Loucy (cell line): ENCODE results near the gene CENPH.
"Not testable (repeated sequence)": the region's sequence is repeated elsewhere in the genome, so short reads cannot be mapped to it uniquely, and the experiment has no call there.

Experiments
- H2AFZ ChIP-seq: fragments of 200-600 bp; sonication (generic); 2 replicates; pipeline ENCODE4 v1.6.0; 2016; ENCODE audit warnings: antibody characterized with exemption, mild to moderate bottlenecking, low read length, moderate library complexity
- H3F3A ChIP-seq: fragments of 200-600 bp; 2 replicates; pipeline ENCODE4 v1.6.0; 2016; ENCODE audit warnings: antibody characterized with exemption, low read depth, mild to moderate bottlenecking
- H3K27me3 ChIP-seq: fragments of 200-600 bp; sonication (generic); 2 replicates; pipeline ENCODE4 v1.6.1; 2014; ENCODE audit warnings: low read length, mild to moderate bottlenecking; ENCODE audit not compliant: insufficient read depth, poor library complexity, severe bottlenecking
- H3K36me3 ChIP-seq: fragments of 200-600 bp; sonication (generic); 2 replicates; pipeline ENCODE4 v1.6.1; 2016; ENCODE audit warnings: low read length; ENCODE audit not compliant: insufficient read depth
- H3K4me1 ChIP-seq: fragments of 200-600 bp; sonication (generic); 2 replicates; pipeline ENCODE4 v1.5.1; 2014; ENCODE audit warnings: low read length, mild to moderate bottlenecking; ENCODE audit not compliant: insufficient read depth, poor library complexity, severe bottlenecking
- H3K4me2 ChIP-seq: fragments of 200-600 bp; sonication (generic); 2 replicates; pipeline ENCODE4 v1.6.0; 2014; ENCODE audit warnings: antibody characterized with exemption, low read length, low read depth, mild to moderate bottlenecking; ENCODE audit not compliant: poor library complexity, severe bottlenecking
- H3K4me3 ChIP-seq: fragments of 200-600 bp; sonication (generic); 2 replicates; pipeline ENCODE4 v1.5.1; 2014; ENCODE audit warnings: low read length, mild to moderate bottlenecking, mixed read lengths; ENCODE audit not compliant: poor library complexity, severe bottlenecking
- H3K79me2 ChIP-seq: fragments of 200-600 bp; sonication (generic); 2 replicates; pipeline ENCODE4 v1.6.1; 2014; ENCODE audit warnings: low read length; ENCODE audit not compliant: insufficient read depth
- H3K9ac ChIP-seq: fragments of 200-600 bp; sonication (generic); 2 replicates; pipeline ENCODE4 v1.6.0; 2014; ENCODE audit warnings: mild to moderate bottlenecking, low read depth, low read length, moderate library complexity; ENCODE audit not compliant: poor library complexity, severe bottlenecking
- H3K9me2 ChIP-seq: fragments of 200-600 bp; sonication (generic); replicated peaks from 2 replicates; pipeline ENCODE4 v1.6.1; 2016; ENCODE audit warnings: low read depth, low read length, mixed read lengths
- H3K9me3 ChIP-seq: fragments of 200-600 bp; sonication (generic); 2 replicates; pipeline ENCODE4 v1.6.1; 2014; ENCODE audit warnings: mild to moderate bottlenecking, antibody characterized with exemption, low read length, low read depth; ENCODE audit not compliant: insufficient read depth
- H4K20me1 ChIP-seq: fragments of 200-600 bp; sonication (generic); 2 replicates; pipeline ENCODE4 v1.6.0; 2014; ENCODE audit warnings: antibody characterized with exemption, low read length, mild to moderate bottlenecking; ENCODE audit not compliant: insufficient read depth, poor library complexity, severe bottlenecking
- EZH2phosphoT487 ChIP-seq: fragments of 200-600 bp; IDR thresholded peaks from 2 replicates; pipeline ENCODE4 v1.6.1; 2018; ENCODE audit warnings: antibody characterized with exemption, mild to moderate bottlenecking, moderate library complexity, borderline replicate concordance
- TF ChIP-seq, protein P1 (sequence below): fragments of 200-600 bp; sonication (generic); conservative IDR thresholded peaks from 2 replicates; pipeline ENCODE4 v1.5.1; 2014; ENCODE audit warnings: mild to moderate bottlenecking, antibody characterized with exemption, low read length

Gene CENPH

DNA sequence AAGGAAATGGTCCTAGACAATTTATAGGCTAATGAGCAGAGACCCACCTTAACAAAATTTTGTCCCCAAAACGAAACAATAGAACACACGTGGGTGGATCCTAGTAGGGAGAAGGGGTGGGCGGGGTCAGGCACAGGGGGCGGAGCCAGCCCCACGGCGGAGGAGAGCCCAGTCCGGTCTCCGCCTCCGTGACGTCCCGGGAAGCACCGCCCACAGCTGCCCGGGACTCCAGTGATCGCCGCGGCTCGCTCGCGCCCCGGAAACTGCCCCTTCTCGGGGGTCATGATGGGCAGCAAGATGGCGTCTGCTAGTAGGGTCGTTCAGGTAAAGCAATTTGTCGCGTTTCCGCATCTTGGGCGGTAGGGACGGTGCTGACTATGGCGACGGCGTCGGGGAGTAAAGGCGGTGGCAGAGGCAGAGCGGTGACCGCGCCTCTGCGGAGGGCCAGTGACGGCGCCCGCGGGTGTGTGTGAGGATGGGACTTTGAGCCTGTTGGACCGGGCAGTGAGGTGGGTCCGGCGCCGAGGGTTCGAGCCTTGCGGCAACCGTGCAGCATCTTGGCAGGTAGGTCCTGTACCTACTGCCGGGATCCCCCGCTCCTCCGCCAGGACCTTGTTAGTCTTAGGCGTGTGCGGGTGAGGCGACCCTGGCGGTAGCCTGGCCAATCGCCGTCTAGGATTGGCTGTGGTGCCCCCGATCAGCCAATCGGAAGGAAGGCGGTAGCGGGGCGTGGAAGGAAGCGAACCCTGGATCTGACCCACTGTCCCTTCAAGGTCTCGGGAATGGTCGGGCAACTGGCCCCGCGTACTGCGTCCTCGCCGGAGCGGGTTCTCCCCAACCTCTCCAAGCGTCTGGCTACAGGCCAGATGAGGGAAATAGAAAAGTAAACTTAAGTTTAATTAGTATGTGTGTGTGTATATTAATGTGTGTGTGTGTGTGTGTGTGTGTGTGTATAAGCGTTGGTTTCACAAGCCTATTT lies 28.5 kb downstream of the CENPH start:
- Histone ChIP-seq H3K9ac (peak overlapping the region; percentile 88), H3K4me3 (peak overlapping the region; percentile 97), H3K79me2 (peaks cover 23% of the 10 kb centered on the region), H4K20me1 (peaks cover 11% of the 10 kb centered on the region), H3K4me2 (peak overlapping the region; percentile 84), H3K9me3 (no peaks in the 10 kb centered on the region), H2AFZ (peak overlapping the region; percentile 100), H3K27me3 (no peaks in the 10 kb centered on the region), H3K4me1 (peaks cover 14% of the 10 kb centered on the region), H3K36me3 (no peaks in the 10 kb centered on the region), H3F3A (no peaks in the 10 kb centered on the region), H3K9me2 (no peaks in the 10 kb centered on the region)
- TF ChIP-seq EZH2phosphoT487 = no peak
- TF ChIP-seq, protein P1, sequence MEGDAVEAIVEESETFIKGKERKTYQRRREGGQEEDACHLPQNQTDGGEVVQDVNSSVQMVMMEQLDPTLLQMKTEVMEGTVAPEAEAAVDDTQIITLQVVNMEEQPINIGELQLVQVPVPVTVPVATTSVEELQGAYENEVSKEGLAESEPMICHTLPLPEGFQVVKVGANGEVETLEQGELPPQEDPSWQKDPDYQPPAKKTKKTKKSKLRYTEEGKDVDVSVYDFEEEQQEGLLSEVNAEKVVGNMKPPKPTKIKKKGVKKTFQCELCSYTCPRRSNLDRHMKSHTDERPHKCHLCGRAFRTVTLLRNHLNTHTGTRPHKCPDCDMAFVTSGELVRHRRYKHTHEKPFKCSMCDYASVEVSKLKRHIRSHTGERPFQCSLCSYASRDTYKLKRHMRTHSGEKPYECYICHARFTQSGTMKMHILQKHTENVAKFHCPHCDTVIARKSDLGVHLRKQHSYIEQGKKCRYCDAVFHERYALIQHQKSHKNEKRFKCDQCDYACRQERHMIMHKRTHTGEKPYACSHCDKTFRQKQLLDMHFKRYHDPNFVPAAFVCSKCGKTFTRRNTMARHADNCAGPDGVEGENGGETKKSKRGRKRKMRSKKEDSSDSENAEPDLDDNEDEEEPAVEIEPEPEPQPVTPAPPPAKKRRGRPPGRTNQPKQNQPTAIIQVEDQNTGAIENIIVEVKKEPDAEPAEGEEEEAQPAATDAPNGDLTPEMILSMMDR = no peak

GRCh38 chr5:69219939-69220338 lies 30.6 kb downstream of the CENPH start:
- no peak overlapping the region for H3K4me2 ChIP-seq
- no peaks in the 10 kb centered on the region for H3K9me2 ChIP-seq
- H3K9ac ChIP-seq = no peak overlapping the region
- no peaks in the 10 kb centered on the region for H3F3A ChIP-seq
- H3K79me2 ChIP-seq = peaks cover 23% of the 10 kb centered on the region
- H4K20me1 ChIP-seq = peaks cover 11% of the 10 kb centered on the region
- no peak overlapping the region for H3K4me3 ChIP-seq
- no peak for TF ChIP-seq EZH2phosphoT487
- TF ChIP-seq, protein P1 = no peak
- no peak overlapping the region for H2AFZ ChIP-seq
- H3K27me3 ChIP-seq = no peaks in the 10 kb centered on the region
- H3K36me3 ChIP-seq = no peaks in the 10 kb centered on the region
- H3K4me1 ChIP-seq = peaks cover 14% of the 10 kb centered on the region
- H3K9me3 ChIP-seq = no peaks in the 10 kb centered on the region

DNA sequence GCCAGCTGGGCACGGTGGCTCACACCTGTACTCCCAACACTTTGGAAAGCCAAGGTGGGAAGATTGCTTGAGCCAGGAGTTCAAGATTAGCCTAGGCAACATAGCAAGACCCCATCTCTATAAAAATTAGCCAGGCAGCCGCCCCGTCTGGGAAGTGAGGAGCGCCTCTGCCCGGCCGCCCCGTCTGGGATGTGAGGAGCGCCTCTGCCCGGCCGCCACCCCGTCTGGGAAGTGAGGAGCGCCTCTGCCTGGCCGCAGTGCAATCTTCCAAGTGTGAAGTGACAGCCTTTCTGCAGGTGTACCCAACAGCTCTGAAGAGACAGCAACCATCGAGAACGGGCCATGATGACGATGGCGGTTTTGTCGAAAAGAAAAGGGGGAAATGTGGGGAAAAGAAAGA lies 31.0 kb downstream of the CENPH start:
- H3K4me2 ChIP-seq, H3F3A ChIP-seq, H3K4me3 ChIP-seq, H3K27me3 ChIP-seq, H3K36me3 ChIP-seq, H3K9me3 ChIP-seq, H3K9ac ChIP-seq, H2AFZ ChIP-seq, H3K9me2 ChIP-seq: not testable (repeated sequence)
- Histone ChIP-seq H4K20me1 (peaks cover 11% of the 10 kb centered on the region), H3K4me1 (peaks cover 14% of the 10 kb centered on the region), H3K79me2 (peaks cover 23% of the 10 kb centered on the region)

DNA sequence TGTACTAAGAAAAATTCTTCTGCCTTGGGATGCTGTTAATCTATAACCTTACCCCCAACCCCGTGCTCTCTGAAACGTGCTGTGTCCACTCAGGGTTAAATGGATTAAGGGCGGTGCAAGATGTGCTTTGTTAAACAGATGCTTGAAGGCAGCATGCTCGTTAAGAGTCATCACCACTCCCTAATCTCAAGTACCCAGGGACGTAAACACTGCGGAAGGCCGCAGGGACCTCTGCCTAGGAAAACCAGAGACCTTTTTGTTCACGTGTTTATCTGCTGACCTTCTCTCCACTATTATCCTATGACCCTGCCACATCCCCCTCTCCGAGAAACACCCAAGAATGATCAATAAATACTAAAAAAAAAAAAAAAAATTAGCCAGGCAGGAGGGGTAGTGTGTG lies 31.4 kb downstream of the CENPH start:
- Histone ChIP-seq H4K20me1 (peaks cover 11% of the 10 kb centered on the region), H3K79me2 (peaks cover 23% of the 10 kb centered on the region), H3K4me1 (peaks cover 14% of the 10 kb centered on the region)
- not testable (repeated sequence) for H3K9me3 ChIP-seq, H3K27me3 ChIP-seq, H3K36me3 ChIP-seq, H3K9ac ChIP-seq, H3K4me3 ChIP-seq, H3K4me2 ChIP-seq, H3F3A ChIP-seq, H3K9me2 ChIP-seq, H2AFZ ChIP-seq
